22Rv1 (cell line): ENCODE measurements around the gene PDGFB.
A peak's percentile ranks its signal among the peaks of the same experiment; 100 is the strongest.

Experiments
- H3K27ac ChIP-seq: fragments of 450-650 bp; 2 replicates; pipeline ENCODE4 v1.5.1; 2017
- CTCF ChIP-seq: fragments of 450-650 bp; IDR thresholded peaks from 2 replicates; pipeline ENCODE4 v1.5.1; 2017; ENCODE audit warnings: mild to moderate bottlenecking
- ZFX ChIP-seq: fragments of 450-650 bp; IDR thresholded peaks from 2 replicates; pipeline ENCODE4 v1.6.1; 2017; ENCODE audit warnings: antibody characterized with exemption, borderline replicate concordance

PDGFB gene

DNA sequence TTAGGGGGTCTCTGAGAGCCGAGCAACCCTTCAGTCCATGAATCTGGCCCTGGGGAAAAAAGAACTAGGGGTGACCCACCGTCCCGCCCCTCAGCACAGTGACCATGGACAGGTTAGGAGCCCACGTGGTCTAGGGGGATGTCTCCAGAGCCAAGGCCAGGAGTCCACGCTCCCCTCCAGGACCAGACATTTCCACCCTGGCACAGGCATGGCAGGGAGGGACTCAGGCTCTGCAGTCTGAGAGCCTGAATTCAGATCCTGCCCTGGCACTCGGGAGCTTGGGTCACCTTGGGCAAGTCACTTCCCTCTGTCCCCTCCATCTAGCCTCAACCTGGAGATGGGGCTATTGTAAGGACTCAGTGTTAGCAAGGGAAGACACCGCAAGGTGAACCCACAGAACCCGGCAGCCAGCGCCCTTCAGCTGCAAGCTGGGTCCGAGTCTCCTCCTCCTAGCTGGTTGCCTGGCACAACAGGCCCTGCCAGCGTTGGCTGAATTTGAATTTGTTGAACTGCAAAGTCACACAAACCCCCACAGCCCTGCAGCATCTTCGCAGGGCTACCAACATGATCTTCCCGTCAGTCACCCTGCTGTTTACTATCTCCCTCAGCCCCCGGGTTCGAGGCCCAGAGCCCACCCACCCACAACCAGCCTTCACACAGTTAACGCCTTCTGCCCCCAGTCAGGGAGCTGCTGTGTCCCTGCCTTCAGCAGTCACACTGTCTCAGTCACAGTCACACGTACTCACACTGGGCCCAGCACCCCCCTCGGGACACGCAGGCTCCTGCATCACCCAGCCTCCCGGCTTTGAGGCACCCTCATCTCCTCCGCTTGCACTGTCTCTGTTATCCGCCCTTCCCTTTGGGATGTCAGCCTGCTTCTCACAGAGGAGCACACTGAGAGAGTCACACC, 603 bp upstream of the PDGFB start:
- H3K27ac ChIP-seq: peak overlapping the region; percentile 98
- no peak for TF ChIP-seq CTCF
- TF ChIP-seq ZFX: no peak

GRCh38 chr22:39244136-39244495, 666 bp downstream of the PDGFB start:
- TF ChIP-seq ZFX: no peak
- no peak for TF ChIP-seq CTCF

DNA sequence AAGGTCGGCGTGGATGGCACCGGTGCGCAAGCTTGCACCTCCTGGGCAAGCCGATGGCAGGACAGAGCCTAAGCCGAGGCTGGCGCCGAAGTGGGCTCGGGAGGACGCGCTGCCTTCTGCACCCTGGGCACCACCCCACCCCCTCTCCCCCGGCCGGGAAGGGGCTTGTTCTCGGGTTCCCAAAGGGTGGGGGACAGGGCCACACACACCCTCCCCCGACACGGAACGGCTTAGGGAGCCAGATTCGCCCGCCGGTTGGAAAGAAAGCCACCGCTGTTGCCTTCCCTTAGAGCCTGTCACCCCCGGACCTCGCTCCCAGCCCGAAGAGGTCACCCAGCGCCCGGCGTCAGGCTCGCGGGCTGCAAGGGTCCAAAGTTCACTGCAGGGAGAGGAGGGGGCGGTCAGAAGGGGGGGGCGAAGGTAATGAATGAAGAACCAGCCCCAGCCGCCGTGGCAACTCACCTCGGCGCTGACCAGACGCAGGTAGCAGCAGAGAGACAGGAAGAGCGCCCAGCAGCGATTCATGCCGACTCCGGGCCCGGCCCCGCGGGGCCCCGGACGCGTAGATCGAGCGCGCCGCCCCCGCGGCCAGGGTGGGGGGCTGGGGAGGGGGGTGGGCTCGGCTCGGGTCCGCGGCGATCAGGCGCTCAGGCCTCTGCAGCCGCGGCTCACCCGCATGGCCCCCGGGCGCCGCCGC, 1.2 kb downstream of the PDGFB start:
- peak overlapping the region; percentile 98 for H3K27ac ChIP-seq
- no peak for TF ChIP-seq CTCF
- TF ChIP-seq ZFX: no peak

More at GRCh38 chr22:39244136-39244495, 666 bp downstream of the PDGFB start:
- H3K27ac ChIP-seq: peak overlapping the region; percentile 98

- H3K27ac ChIP-seq: peak overlapping the region; percentile 98
- TF ChIP-seq CTCF (no peak), ZFX (no peak)
Observed at GRCh38 chr22:39242595-39243438, 2.0 kb downstream of the PDGFB start.

DNA sequence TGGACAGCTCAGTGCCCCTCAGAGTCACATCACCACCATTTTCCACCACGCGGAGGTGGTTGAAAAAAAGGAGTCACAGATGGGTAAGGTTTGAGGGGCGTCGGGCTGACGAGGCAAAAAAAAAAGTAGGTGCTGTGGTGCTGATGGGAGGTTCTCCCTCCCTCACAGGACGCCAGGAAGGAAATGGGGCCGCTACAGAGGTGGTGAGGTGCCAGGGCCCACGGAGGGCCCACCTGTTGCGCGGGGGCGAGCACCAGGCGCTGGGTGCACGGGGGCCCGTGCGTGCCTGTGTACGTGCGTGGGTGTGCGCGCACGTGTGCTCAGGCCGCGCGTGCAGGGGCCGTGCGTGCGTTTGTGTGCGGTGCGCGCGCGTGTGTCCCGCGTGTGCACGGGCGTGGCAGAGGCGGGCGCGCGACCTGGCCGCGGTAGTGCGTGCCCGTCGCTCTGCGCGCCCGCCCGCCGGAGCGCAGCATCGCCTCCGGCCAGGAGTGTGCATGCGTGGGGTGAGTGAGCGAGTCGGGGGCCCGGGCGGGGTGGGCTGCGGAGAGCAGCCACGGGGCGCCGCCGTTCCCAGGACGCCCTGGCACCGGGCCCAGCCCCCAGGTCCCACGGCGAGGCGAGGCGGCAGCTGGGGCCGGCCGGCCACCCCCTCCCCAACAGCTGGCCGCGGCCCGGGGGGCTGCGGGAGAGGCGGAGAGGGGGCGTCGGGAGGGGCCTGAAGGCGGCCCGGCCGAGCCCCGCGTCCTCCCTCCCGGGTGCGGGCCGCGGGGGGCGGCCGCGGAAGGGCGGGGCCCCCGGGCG, 2.8 kb downstream of the PDGFB start:
- TF ChIP-seq CTCF (no peak), ZFX (no peak)
- H3K27ac ChIP-seq: peak overlapping the region; percentile 98
